GM19025 (cell line): ENCODE data around the gene ITSN2.
"Not testable (repeated sequence)": the region's sequence is repeated elsewhere in the genome, so short reads cannot be mapped to it uniquely, and the experiment has no call there.

Experiments used
- ATAC-seq: cut with Tn5 transposase; IDR thresholded peaks from one replicate; pipeline ENCODE4 v1.9.1; 2021; ENCODE audit warnings: mild to moderate bottlenecking, low read depth, moderate library complexity; ENCODE audit not compliant: unreplicated experiment

Gene ITSN2

DNA sequence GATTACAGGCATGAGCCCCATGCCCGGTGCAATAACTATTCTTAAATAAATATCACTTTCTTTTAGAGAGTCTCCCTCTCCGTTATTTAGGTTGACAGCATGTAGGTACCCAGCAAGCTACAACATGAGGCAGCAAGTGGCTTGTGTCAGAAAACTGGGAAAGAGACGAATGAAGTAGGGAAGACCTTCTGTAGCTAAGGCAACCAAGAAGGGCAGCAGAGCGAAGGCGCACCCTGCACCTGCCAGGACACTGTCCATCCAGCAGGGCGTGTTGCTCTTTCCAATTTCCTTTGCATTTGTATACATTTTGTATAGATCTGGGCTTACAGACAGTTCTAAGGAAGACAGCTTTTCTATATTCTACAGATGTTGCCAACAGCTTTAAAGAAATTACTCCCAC, 137.4 kb downstream of the ITSN2 start:
- no peak for ATAC-seq

DNA sequence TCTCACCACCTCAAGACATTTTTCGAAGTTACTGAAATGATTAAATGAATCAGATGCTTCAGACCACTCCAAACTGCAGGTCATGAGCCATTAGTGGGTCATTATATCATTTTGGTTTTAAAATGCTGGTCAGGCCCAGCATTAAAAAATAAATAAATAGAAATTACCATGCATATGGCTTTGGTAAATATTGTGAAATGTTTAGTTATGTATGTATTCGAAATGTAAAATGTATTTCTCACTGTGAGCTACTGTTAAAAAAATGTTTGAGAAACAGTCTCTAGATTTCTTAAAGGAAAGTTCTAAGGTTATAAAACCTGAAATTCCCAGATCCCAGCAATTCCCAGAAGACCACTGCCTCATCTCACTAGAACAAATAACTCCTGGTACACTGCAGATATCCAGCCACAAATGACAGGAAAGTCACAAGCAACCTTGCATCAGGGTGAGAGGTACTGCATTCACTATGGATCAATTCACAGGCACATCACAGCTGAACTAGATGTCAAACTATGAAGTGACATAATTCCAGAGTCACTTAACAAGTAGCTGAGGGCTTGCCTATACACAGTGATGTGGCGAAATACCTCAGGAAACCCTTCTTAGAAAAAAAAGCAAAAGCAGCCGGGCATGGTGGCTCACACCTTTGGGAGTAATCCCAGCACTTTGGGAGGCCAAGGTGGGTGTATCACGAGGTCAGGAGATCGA, 138.8 kb downstream of the ITSN2 start:
- ATAC-seq, result no peak

DNA sequence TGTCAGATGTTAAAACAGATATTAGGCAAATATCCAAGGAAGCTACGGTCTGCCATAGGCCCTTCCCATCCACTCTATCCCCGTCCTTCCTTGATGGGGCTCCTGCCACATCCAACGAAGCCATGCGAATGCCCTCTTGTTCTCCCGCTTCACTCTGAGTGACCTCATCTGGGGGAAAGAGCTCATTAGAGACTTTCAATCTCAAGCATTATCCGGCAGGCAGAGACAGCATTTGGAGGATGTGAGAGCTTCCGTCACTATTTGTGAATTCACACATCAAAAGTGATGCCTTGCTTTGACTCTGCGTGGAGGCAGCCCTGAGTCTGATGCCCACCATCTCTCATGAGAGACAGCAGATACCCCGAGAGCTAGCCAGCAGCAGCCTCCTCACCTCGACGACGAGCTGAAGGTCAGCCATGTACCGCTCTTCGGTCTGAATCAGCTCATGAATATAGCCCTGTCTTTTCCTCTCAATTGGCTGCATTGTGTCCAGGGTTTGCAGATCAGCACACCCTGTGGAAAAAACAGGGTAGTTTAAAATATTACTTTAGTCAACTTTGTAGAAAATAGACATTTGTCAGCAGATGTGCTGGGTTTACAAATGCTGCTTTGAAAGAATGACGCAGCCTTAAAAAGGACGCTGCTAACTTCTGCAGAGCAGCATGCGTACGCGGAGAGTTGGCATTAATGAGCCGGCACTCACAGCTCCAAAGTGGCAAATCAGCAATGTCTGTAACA, 139.6 kb downstream of the ITSN2 start:
- no peak for ATAC-seq

DNA sequence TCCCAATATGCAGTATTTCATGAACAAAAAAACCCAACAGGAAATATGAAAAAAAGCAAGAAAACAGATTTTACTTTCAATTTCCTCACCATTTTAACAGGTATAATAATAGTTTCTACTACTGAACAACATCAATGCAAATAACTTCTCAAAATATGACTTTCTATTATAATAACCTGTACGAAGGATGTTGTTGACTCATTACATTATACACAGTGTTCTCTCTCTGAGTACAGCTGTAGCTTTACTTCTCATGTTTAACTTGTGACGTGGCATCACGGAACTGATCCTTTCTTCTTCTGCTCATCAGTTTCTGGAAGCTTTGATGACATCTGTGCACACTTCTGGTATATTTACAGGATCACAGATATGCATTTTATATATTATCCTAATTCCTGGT, 145.5 kb downstream of the ITSN2 start:
- peak; percentile 89 for ATAC-seq

DNA sequence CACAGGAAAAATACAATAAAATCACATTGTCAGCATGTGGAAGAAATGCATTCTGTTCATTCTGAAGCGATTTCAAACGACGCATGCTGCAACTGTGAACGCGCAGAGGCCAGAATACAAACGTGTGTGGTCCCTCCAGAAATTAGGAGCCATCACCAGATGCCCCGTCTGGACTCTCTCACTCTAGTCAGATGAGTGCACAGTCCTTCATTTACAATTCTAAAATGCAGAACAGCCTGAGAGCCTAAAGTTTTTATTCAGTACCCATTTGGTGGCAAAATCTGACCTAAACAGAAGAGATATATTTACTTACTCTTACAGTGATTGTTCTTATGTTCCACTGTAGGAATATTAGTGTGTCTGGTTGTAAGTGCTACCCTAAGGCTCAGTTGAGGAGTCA, 148.9 kb downstream of the ITSN2 start:
- ATAC-seq, result no peak

DNA sequence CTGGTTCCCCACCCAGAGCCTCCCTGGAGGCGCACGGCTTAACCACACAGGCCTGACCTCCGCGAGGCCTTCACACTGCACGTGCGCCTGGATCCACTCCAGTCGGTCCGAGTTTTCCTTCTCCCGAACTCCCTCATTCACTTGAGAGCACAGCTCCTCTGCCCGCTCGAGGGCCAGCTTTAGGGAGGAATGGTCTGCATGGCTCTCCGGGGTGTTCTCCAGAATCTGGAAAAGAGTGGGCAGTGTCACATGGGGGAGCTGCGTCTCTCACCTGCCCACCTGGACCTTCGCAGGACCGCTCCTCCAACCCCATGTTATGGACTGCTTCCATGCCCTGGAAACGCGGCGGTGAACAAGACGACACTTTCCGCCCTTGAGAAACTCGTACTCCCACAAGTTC, 149.6 kb downstream of the ITSN2 start:
- ATAC-seq, result no peak

DNA sequence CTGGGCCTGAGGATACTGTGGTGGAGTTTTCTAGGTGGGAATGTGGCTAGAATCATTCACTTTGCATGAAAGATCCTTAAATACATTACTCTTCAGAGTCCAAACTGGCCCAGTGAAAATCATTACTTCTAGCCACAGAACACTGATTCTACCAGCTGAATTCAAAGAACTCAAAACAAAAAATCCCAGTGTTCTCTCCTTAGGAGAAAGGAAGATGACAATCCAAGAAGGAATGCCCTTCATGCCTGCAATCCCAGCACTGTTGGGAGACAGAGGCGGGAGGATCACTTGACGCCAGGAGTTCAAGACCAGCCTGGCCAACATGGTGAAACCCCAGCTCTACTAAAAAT, 150.3 kb downstream of the ITSN2 start:
- no peak for ATAC-seq

DNA sequence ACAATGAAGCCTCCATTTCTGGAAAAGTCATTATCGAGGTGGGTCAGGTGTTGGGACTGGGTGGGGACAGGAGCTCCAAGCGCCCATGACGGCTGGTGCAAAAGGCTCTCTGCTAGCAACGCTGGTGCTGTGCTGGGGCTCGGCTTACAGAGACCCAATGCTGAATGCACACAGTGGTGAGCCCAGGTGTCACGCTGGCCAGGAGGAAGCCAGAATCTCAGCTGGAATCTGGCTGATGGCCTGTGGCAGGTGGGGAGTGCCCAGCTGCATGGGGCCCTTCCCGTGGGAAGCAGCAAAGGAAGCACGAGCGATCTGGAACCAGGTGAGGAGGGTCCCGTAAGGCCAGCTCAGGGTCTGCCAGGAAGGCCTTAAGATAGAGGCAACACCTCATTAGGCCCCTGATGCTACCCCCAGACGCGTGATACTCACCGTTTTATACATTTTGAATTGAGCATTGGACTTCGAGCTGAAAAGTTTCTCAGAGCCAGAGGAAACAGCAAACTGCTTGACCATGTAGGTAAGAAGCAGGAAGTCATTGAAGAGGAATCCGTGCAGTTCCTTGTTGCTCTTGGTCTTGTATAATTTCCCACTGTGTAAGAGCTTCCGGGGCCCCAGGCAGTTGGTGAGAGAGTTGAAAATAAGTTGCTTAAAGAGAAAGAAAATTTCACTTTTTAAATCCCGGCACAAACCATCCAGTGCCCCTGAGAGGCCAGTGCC, 150.8 kb downstream of the ITSN2 start:
- no peak for ATAC-seq

DNA sequence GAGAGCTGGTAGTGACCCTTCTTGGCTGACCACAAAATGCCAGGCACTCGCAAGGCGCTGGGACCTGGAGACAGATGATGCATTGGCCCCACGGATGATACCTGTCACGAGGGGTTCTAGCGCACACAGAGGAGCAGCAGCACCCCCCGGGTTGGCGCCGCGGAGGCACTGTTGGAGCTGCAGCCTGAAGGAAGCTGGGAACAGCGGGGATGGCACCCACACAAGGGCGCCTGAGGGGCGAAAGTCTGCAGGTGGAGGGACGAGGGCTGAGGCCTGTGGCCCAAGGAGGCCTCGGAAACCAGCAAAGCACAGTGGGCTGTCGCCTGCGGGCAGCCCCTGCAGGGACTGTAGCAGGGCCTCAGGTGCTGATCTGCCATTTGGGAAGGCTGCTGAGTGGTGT, 151.8 kb downstream of the ITSN2 start:
- no peak for ATAC-seq

DNA sequence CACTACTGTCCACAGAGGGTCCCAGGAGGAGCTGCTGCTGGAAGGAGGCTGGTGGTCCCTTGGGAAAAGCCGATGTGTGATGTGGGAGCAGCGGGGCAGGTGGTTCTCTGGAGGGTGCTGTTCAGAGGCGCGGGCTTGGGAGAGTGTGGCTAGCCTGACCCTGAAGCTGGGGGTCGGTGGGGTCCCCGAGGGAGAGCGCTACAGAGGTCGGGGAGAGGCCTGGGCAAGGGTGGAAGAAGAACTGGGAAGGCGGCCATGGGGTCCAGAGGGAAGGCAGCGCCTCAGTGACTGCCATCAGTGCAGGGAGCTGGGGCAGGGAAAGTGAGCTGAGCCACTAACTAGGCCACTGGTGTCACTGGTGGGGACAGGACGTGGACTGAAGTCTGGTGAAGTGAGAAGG, 153.0 kb downstream of the ITSN2 start:
- ATAC-seq, result no peak

DNA sequence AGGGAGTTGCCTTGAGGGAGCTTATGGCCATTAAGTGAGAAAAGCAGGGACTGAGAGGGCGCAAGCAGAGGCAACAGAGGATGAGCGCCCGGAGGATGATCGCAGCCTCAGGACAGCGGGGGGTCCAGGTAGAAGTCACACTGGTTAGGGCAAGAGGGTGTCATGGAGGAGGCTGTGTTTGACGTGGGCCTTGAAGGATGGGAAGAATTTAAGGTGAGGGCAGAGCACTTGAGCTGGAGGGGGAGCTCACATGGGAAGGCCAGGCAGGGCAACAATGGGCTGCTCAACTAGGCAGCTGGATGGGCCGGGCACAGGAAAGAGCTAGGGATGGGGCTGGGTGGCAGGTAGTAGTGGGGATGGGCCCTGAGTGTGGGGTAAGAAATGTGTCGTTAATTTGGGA, 153.6 kb downstream of the ITSN2 start:
- no peak for ATAC-seq

DNA sequence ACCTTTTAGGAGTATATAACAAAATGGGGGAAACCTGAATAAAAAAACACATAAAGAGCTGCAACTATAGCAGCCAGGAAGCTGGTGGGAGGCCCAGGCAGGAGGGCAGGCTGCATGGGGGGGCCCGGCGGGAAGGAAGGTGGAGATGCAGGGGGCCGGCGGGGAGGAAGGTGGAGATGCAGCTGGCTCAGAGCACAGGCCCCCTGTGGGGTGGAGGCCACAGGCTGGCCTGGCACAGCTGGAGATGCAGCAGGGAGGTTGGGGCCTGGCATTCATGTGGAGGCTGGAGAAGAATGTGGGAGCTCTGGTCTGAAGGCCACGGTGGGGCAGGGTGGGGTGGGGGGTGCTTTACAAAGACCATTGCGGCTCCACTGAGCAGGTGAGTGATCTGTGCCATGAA, 154.1 kb downstream of the ITSN2 start:
- ATAC-seq, result no peak

DNA sequence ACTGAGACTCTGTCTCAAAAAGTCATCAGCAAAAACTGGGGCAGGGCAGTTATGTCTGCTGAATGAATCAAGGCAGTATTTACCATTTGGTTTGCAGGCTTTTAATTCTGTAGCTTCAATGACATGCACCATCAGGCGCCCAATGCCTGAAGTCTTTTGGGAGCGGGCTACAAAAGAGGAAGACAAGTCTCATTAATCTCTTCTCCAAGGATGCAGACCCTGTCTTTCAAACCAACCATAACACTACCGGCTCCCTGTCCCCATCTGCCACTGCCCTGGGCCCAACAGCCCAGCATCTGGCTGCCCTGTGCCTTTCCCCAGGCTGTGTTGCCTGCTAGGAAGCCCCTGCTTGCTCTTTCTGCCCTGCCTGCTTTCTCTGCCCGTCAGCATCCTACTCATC, 155.2 kb downstream of the ITSN2 start:
- ATAC-seq, result no peak

DNA sequence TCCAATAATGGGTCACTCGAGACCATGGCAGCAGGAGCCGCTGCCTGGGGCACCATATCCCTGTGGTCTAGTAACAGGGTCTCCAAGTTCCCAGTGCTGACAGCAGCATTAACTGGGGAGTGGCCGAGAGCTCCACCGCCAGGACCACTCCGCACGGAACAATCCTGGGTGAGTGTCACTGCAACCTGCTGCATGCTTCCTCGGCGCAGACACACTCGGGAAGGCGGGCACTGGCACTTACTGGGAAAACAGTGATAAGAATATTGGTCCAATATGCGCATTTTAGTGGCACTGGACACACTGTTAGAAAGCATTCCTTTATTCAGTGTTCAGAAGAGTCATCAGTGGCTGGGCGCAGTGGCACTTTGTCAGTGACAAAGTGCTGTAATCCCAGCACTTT, 155.8 kb downstream of the ITSN2 start:
- no peak for ATAC-seq

DNA sequence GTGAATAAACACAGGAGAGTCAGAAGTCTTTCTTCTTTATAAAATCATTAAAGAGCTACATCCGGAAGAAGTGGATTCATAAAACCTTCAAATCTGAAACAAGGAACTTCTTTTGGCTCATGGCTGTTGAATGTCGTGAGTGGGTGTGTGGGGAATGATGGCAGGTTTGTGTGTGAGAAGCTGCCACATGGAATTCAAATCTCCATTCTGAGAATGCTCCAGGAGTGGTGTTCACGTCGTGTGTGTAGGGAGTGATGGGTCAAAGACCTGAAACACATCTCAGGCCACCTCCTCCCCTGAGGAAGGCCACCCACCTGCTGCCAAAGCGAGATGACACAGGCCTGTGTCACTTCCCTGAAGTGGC, 156.6 kb downstream of the ITSN2 start:
- no peak for ATAC-seq

DNA sequence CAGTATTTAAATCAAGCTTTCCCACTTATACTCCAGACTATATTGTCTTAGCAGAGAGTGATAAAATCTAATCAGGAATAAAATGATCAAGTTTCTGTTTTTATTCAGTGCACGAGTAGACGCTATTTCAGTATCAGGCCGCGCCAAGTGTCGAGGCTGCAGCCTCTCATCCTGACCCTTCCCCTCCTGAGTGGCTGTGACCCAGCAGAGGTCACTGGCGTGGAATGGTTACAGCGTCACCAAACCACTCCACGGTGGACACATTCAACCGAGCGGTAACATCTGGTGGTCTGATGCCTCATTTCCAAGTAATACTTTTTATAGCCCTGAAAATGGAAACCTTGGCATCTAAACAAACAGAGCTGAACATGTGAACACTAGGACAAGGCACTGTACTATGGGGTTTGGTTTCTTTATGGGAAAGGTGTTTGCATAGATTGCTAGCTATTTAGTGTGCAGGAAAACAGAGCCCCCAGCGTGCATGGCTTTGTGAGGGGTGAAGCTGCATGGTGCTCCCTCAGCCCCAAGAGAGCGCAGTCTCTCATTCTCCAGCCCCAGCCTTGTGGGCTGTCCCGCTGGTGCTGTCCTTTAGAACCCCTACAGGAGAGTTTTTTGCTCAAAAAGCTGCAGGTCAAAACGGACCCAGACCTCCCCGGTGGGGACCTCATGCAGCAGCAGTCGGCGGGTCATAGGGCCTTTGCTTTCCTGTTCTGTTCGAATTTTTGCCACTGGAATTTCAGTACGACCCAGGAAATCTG, 157.1 kb downstream of the ITSN2 start:
- ATAC-seq, result no peak

DNA sequence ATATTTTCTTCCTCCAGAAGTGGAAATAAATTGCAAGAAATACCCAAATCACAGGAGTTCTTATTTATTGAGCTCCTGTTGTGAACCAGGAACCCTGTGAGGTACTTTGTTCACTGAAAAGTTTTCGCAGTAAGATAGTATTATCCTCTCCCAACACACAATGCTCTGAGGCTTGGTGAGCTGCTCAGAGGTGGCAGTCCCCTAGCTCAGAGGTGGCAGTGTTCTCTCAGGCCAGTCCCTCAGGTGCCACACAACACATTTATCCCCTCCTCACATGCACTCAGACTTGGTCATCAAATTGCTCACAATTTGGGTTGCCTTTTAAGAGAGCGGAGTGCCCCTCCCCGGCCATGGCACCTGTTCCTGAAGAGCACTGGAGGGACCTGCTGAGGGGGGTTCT, 159.5 kb downstream of the ITSN2 start:
- no peak for ATAC-seq

DNA sequence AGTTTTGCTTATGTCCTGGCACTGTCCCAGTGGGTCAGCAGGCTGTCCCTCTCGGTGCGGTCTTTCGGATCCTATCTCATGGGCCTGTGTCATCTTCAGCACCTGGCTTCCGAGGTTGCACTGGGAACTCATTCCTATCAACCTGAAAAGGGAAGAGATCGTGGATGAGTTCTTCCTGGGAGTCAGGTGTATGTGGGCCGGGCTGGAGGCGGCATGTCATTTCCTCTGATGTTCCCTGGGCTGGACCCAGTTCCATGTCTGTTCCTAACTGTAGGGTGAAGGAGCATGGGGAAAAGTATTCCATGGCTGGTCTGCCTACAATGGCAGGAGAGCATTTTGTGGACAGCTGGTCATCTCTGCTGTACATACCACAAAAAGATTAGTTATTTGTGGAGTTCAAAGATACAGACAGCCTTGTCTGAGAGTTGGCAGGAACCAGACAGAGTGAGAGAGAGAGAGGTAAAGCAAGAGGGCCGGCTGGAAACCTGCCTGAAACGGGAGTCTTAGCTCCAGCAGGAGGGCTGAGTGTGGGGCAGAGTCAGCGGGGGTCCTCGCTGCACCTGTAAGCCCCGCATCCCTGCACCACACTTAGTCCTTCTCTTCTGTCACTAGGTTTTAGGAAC, 160.3 kb downstream of the ITSN2 start:
- ATAC-seq, result no peak

DNA sequence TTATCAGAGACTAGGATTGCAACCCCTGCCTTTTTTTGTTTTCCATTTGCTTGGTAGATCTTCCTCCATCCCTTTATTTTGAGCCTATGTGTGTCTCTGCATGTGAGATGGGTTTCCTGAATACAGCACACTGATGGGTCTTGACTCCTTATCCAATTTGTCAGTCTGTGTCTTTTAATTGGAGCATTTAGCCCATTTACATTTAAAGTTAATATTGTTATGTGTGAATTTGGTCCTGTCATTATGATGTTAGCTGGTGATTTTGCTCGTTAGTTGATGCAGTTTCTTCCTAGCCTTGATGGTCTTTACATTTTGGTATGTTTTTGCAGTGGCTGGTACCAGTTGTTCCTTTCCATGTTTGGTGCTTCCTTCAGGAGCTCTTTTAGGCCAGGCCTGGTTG, 163.1 kb downstream of the ITSN2 start:
- ATAC-seq, result not testable (repeated sequence)

DNA sequence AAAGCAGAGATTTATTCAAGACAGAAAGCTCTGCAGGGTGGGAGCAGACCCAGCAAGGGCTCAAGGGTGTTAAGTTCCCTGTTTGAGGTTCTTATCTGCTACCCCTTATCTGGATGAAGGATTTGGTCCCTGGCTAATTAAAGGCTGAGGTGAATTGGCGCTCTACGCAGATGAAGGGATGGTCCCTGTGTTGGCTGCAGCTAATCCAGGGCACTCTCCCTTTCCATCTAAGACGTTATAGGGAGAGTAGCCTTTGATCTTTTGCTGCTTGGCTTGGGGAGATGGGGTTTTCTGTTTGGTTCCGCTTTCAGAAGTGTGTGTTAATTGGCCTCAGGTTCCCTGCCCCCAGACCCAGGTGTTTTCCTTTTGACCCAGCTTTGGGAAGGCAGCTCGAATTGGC, 168.5 kb downstream of the ITSN2 start:
- no peak for ATAC-seq

DNA sequence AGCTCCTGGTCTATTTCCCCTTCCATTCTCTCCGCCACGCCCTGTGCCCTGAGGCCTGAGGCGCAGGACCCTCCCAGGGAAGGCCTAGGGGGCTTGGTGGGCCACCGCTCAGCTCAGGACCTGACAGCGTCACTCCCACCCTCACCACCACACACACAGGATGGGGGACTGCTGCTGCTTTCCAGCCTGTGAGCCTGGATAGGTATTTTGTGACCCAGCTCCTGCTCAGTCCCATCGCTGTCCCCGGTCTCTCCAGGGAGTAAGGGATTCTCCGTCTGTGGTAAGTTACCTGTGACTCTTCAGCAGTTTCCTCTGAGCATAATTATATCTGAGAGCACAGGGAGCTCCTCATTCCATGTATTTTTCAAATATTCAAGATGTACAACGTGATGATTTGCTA, 169.2 kb downstream of the ITSN2 start:
- no peak for ATAC-seq
